Loucy (cell line): ENCODE data around the gene ZNF865.
A peak's percentile ranks its signal among the peaks of the same experiment; 100 is the strongest.

Experiments used
- H2AFZ ChIP-seq: fragments of 200-600 bp; sonication (generic); 2 replicates; pipeline ENCODE4 v1.6.0; 2016; ENCODE audit warnings: antibody characterized with exemption, mild to moderate bottlenecking, low read length, moderate library complexity
- H3F3A ChIP-seq: fragments of 200-600 bp; 2 replicates; pipeline ENCODE4 v1.6.0; 2016; ENCODE audit warnings: antibody characterized with exemption, low read depth, mild to moderate bottlenecking
- H3K27me3 ChIP-seq: fragments of 200-600 bp; sonication (generic); 2 replicates; pipeline ENCODE4 v1.6.1; 2014; ENCODE audit warnings: low read length, mild to moderate bottlenecking; ENCODE audit not compliant: insufficient read depth, poor library complexity, severe bottlenecking
- H3K36me3 ChIP-seq: fragments of 200-600 bp; sonication (generic); 2 replicates; pipeline ENCODE4 v1.6.1; 2016; ENCODE audit warnings: low read length; ENCODE audit not compliant: insufficient read depth
- H3K4me1 ChIP-seq: fragments of 200-600 bp; sonication (generic); 2 replicates; pipeline ENCODE4 v1.5.1; 2014; ENCODE audit warnings: low read length, mild to moderate bottlenecking; ENCODE audit not compliant: insufficient read depth, poor library complexity, severe bottlenecking
- H3K4me2 ChIP-seq: fragments of 200-600 bp; sonication (generic); 2 replicates; pipeline ENCODE4 v1.6.0; 2014; ENCODE audit warnings: antibody characterized with exemption, low read length, low read depth, mild to moderate bottlenecking; ENCODE audit not compliant: poor library complexity, severe bottlenecking
- H3K4me3 ChIP-seq: fragments of 200-600 bp; sonication (generic); 2 replicates; pipeline ENCODE4 v1.5.1; 2014; ENCODE audit warnings: low read length, mild to moderate bottlenecking, mixed read lengths; ENCODE audit not compliant: poor library complexity, severe bottlenecking
- H3K79me2 ChIP-seq: fragments of 200-600 bp; sonication (generic); 2 replicates; pipeline ENCODE4 v1.6.1; 2014; ENCODE audit warnings: low read length; ENCODE audit not compliant: insufficient read depth
- H3K9ac ChIP-seq: fragments of 200-600 bp; sonication (generic); 2 replicates; pipeline ENCODE4 v1.6.0; 2014; ENCODE audit warnings: mild to moderate bottlenecking, low read depth, low read length, moderate library complexity; ENCODE audit not compliant: poor library complexity, severe bottlenecking
- H3K9me2 ChIP-seq: fragments of 200-600 bp; sonication (generic); replicated peaks from 2 replicates; pipeline ENCODE4 v1.6.1; 2016; ENCODE audit warnings: low read depth, low read length, mixed read lengths
- H3K9me3 ChIP-seq: fragments of 200-600 bp; sonication (generic); 2 replicates; pipeline ENCODE4 v1.6.1; 2014; ENCODE audit warnings: mild to moderate bottlenecking, antibody characterized with exemption, low read length, low read depth; ENCODE audit not compliant: insufficient read depth
- H4K20me1 ChIP-seq: fragments of 200-600 bp; sonication (generic); 2 replicates; pipeline ENCODE4 v1.6.0; 2014; ENCODE audit warnings: antibody characterized with exemption, low read length, mild to moderate bottlenecking; ENCODE audit not compliant: insufficient read depth, poor library complexity, severe bottlenecking
- EZH2phosphoT487 ChIP-seq: fragments of 200-600 bp; IDR thresholded peaks from 2 replicates; pipeline ENCODE4 v1.6.1; 2018; ENCODE audit warnings: antibody characterized with exemption, mild to moderate bottlenecking, moderate library complexity, borderline replicate concordance
- TF ChIP-seq, protein P1 (sequence below): fragments of 200-600 bp; sonication (generic); conservative IDR thresholded peaks from 2 replicates; pipeline ENCODE4 v1.5.1; 2014; ENCODE audit warnings: mild to moderate bottlenecking, antibody characterized with exemption, low read length

Gene ZNF865

DNA sequence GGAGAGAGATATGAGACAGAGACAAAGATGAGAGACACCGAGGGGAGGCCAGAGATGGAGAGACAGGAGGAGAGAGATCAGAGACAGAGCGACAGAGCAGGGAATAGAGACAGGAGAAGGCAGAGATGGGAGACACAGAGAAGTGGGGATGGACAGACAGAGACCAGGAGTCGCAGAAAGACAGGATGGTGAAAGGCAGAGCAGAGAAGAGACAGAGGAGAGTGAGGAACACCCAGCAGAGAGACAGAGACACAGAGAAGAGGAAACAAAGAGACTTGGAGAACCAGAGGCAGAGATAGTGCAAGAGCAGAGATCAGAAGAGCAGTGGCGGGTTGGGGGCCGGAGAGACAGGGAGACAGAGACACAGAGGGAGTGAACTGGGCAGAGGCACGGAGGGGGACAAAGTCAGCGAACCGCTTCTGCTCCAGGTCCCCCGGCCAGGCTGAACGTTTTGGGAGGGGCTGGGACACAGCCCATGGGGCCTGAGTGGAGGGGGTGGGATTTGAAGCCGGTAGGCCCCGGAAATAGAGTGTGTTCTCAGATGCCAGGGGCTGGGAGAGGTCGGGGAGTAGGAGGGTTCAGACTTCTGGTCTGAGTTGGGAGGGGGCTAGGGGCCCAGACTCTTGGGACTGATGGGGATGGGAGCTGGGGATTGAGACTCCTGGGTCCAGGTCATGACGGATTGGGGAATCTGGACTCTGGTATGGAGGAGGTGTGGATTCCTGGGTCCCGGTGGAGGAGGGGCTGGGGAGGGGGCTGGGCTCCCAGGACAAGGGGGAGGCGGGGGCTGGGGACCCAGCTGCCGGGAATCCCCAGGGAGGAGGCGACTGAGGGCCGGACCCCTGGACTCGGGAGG, 25.5 kb upstream of the ZNF865 start:
- peak overlapping the region; percentile 98 for H3K9ac ChIP-seq
- H3K4me3 ChIP-seq = peak overlapping the region; percentile 94
- peak overlapping the region; percentile 79 for H3K4me2 ChIP-seq
- no peaks in the 10 kb centered on the region for H3K9me2 ChIP-seq
- peaks cover 6% of the 10 kb centered on the region; the same call in 1 of the 2 replicates for H3K36me3 ChIP-seq
- H3K9me3 ChIP-seq = no peaks in the 10 kb centered on the region
- H3K27me3 ChIP-seq = no peaks in the 10 kb centered on the region
- peak overlapping the region; percentile 85 for H2AFZ ChIP-seq
- TF ChIP-seq, protein P1, sequence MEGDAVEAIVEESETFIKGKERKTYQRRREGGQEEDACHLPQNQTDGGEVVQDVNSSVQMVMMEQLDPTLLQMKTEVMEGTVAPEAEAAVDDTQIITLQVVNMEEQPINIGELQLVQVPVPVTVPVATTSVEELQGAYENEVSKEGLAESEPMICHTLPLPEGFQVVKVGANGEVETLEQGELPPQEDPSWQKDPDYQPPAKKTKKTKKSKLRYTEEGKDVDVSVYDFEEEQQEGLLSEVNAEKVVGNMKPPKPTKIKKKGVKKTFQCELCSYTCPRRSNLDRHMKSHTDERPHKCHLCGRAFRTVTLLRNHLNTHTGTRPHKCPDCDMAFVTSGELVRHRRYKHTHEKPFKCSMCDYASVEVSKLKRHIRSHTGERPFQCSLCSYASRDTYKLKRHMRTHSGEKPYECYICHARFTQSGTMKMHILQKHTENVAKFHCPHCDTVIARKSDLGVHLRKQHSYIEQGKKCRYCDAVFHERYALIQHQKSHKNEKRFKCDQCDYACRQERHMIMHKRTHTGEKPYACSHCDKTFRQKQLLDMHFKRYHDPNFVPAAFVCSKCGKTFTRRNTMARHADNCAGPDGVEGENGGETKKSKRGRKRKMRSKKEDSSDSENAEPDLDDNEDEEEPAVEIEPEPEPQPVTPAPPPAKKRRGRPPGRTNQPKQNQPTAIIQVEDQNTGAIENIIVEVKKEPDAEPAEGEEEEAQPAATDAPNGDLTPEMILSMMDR = no peak
- no peak for TF ChIP-seq EZH2phosphoT487
- H3K79me2 ChIP-seq = peaks cover 28% of the 10 kb centered on the region
- H3F3A ChIP-seq = peaks cover 6% of the 10 kb centered on the region; the same call in 1 of the 2 replicates
- H3K4me1 ChIP-seq = peaks cover 7% of the 10 kb centered on the region
- H4K20me1 ChIP-seq = peaks cover 4% of the 10 kb centered on the region

DNA sequence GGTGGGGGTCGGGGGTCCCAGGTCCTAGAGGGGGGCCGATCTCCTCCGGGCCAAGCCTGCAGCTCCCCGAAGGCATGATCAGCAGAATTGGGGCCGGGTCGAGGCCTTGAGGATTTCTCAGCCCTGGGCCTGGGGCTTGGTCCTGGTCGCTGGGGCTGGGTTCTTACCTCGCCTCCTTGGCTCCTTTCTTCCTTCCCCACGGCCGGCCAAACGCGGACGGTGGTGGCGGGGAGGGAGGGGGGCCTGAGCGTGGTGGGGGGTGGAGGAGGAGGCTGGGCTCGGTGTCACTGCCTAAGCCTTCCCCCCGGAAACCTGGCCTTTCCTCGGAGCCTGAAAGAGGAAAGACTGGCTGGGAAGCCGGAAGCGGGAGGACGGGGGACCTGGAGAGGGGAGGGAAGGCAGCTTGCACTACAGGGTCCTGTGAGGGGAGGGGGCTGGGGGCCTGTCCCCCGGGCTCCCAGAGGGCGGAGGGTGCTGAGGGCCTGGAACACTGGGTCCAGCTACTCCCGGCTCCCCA, 24.8 kb upstream of the ZNF865 start, which contains the start of gene ZNF579:
Gene ZNF579 (minus strand): TSS at position 221 of the 517 bp plus-strand sequence. CDS start 1,209 bp downstream, outside the sequence.
- no peaks in the 10 kb centered on the region for H3K27me3 ChIP-seq
- peaks cover 10% of the 10 kb centered on the region for H3K4me1 ChIP-seq
- TF ChIP-seq, protein P1 = no peak
- TF ChIP-seq EZH2phosphoT487 = no peak
- peaks cover 4% of the 10 kb centered on the region for H4K20me1 ChIP-seq
- H3K4me3 ChIP-seq = peak within 1 kb of the TSS; percentile 94
- peak within 1 kb of the TSS; percentile 91 for H2AFZ ChIP-seq
- H3K9me3 ChIP-seq = no peaks in the 10 kb centered on the region
- H3K4me2 ChIP-seq = peak within 1 kb of the TSS; percentile 79
- peaks cover 28% of the 10 kb centered on the region for H3K79me2 ChIP-seq
- peaks cover 11% of the 10 kb centered on the region; the same call in 1 of the 2 replicates for H3F3A ChIP-seq
- H3K36me3 ChIP-seq = peaks cover 6% of the 10 kb centered on the region; the same call in 1 of the 2 replicates
- peak within 1 kb of the TSS; percentile 98 for H3K9ac ChIP-seq
- no peaks in the 10 kb centered on the region for H3K9me2 ChIP-seq

DNA sequence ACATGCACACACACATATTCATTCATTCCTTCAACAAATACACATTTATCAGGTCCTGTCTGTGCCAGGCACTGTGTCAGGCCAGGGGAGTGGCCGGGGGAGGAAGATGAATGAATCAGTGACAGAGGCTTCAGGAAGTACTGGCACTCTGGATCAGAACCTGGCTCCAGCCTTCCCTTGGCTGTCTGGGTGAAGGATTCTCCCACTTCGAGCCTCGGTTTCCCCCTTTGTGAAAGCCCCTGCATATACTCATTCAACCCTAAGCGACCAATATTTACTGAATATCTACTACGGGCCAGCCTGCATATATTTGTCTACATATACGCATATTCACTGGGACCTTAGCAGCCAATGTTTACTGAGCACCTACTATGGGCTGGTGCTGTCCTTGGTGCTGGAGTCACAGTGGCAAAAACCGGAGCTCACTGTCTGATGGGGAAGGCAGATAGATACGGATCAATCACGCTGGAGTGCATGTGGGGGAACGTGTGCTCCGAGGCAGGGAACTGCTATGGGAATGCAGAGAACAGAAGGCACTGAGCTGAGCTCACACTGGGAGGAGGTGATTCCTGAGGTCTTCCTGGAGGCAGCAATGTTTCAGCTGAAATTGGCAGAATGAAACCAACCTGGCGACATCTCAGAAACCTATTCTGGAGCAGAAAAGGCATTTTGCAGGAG, 24.2 kb upstream of the ZNF865 start:
- H3K79me2 ChIP-seq = peaks cover 28% of the 10 kb centered on the region
- H3K9me3 ChIP-seq = no peaks in the 10 kb centered on the region
- H3F3A ChIP-seq = peaks cover 11% of the 10 kb centered on the region; the same call in 1 of the 2 replicates
- peak overlapping the region; percentile 98 for H3K9ac ChIP-seq
- H3K4me3 ChIP-seq = peak overlapping the region; percentile 94
- no peaks in the 10 kb centered on the region for H3K27me3 ChIP-seq
- H4K20me1 ChIP-seq = peaks cover 4% of the 10 kb centered on the region
- peaks cover 15% of the 10 kb centered on the region for H3K4me1 ChIP-seq
- peak overlapping the region; percentile 91 for H2AFZ ChIP-seq
- peaks cover 6% of the 10 kb centered on the region; the same call in 1 of the 2 replicates for H3K36me3 ChIP-seq
- TF ChIP-seq EZH2phosphoT487 = no peak
- TF ChIP-seq, protein P1 = no peak
- no peaks in the 10 kb centered on the region for H3K9me2 ChIP-seq
- peak overlapping the region; percentile 79 for H3K4me2 ChIP-seq
